ENCODE results near the gene SMAGP. TPM values are rescaled to one million over a fixed set of nuclear protein-coding genes. Genes with fewer than 3 reads are reported as not detected.

SMAGP gene
- total and polyA plus RNA-seq, 2 of the 13 experiments (the other 11 are each of a cell fraction or from before 2014, with no cell fraction given) = 9.2 TPM

DNA sequence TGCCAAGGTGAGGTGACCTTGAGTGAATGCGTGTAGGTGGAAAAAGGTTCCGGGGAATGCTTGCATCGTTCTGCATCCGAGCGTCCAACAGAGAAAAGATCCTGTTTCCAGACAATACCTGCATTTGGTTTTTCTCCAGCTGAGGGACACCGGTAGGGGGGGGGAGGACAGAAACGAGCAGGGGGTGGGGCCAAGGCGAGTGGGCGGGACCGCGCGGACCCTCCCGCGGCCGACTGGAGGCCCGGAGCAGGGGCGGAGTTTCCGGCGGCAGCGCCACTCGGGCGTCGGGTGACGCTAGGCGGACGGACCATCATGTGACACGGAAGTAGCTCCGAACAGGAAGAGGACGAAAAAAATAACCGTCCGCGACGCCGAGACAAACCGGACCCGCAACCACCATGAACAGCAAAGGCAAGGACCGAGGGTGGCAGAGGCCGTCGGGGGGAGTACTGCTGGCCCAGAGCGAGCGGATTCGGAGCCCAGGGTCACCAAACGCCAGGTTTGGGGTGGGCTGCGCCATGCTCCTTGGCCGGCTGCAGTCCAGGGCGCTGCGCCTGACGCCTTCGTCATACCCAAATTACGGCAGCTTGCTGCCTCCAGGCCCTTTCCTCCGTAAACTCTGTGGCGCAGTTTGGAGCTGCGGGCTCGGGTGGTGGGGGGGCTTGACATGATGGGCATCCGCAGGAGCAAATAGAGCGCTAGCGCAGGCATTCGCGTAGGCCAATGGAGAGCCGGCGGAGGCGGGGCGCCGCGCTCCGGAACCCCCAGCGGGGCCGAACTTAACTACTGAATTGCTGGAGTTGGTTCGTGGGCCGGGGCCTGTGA is 31.5 kb downstream of the SMAGP start, which contains the start of gene DAZAP2 (continued):
- TF ChIP-seq, protein P1, sequence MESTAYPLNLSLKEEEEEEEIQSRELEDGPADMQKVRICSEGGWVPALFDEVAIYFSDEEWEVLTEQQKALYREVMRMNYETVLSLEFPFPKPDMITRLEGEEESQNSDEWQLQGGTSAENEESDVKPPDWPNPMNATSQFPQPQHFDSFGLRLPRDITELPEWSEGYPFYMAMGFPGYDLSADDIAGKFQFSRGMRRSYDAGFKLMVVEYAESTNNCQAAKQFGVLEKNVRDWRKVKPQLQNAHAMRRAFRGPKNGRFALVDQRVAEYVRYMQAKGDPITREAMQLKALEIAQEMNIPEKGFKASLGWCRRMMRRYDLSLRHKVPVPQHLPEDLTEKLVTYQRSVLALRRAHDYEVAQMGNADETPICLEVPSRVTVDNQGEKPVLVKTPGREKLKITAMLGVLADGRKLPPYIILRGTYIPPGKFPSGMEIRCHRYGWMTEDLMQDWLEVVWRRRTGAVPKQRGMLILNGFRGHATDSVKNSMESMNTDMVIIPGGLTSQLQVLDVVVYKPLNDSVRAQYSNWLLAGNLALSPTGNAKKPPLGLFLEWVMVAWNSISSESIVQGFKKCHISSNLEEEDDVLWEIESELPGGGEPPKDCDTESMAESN (CRISPR knock-in tag; conservative IDR thresholded peaks at IDR 0.05) = peak; percentile 68; the same call in 1 of the 2 replicates
- peak; percentile 56; the same call in 1 of the 2 replicates for TF ChIP-seq FOXJ3 (CRISPR knock-in tag; IDR thresholded peaks at IDR 0.05; ENCODE audit: borderline replicate concordance)
- TF ChIP-seq, protein P2, sequence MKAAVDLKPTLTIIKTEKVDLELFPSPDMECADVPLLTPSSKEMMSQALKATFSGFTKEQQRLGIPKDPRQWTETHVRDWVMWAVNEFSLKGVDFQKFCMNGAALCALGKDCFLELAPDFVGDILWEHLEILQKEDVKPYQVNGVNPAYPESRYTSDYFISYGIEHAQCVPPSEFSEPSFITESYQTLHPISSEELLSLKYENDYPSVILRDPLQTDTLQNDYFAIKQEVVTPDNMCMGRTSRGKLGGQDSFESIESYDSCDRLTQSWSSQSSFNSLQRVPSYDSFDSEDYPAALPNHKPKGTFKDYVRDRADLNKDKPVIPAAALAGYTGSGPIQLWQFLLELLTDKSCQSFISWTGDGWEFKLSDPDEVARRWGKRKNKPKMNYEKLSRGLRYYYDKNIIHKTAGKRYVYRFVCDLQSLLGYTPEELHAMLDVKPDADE (CRISPR knock-in tag; IDR thresholded peaks at IDR 0.05) = peak; percentile 53; the same call in 1 of the 2 replicates
- peak; percentile 35; the same call in 1 of the 2 replicates for TF ChIP-seq ATF1 (CRISPR knock-in tag; IDR thresholded peaks at IDR 0.05)
- TF ChIP-seq HOXA5 (CRISPR knock-in tag; IDR thresholded peaks at IDR 0.05) = peak; percentile 87; the same call in 1 of the 2 replicates
- no peak for TF ChIP-seq MZF1 (CRISPR knock-in tag; IDR thresholded peaks at IDR 0.05; ENCODE audit: borderline replicate concordance)
- peak; percentile 69 for TF ChIP-seq REPIN1 (CRISPR knock-in tag; IDR thresholded peaks at IDR 0.05; ENCODE audit: borderline replicate concordance, low read depth)
- no peak for TF ChIP-seq PCBP2 (optimal IDR thresholded peaks at IDR 0.05; ENCODE audit: low read depth, low read length, poor library complexity, severe bottlenecking)
- 0 out of 2 replicates have a peak, but pooled peaks have one; percentile 81 for TF ChIP-seq ZNF180 (CRISPR knock-in tag; IDR thresholded peaks at IDR 0.05; ENCODE audit: borderline replicate concordance, low read depth)
- TF ChIP-seq HDAC2 (CRISPR knock-in tag; IDR thresholded peaks at IDR 0.05) = peak; percentile 45; the same call in 1 of the 2 replicates
- peak; percentile 78; the same call in 1 of the 2 replicates for TF ChIP-seq RFXAP (CRISPR knock-in tag; IDR thresholded peaks at IDR 0.05; ENCODE audit: borderline replicate concordance)
- TF ChIP-seq ZNF703 (CRISPR knock-in tag; IDR thresholded peaks at IDR 0.05; ENCODE audit: borderline replicate concordance) = 0 out of 2 replicates have a peak, but pooled peaks have one; percentile 19
- TF ChIP-seq, protein P3, sequence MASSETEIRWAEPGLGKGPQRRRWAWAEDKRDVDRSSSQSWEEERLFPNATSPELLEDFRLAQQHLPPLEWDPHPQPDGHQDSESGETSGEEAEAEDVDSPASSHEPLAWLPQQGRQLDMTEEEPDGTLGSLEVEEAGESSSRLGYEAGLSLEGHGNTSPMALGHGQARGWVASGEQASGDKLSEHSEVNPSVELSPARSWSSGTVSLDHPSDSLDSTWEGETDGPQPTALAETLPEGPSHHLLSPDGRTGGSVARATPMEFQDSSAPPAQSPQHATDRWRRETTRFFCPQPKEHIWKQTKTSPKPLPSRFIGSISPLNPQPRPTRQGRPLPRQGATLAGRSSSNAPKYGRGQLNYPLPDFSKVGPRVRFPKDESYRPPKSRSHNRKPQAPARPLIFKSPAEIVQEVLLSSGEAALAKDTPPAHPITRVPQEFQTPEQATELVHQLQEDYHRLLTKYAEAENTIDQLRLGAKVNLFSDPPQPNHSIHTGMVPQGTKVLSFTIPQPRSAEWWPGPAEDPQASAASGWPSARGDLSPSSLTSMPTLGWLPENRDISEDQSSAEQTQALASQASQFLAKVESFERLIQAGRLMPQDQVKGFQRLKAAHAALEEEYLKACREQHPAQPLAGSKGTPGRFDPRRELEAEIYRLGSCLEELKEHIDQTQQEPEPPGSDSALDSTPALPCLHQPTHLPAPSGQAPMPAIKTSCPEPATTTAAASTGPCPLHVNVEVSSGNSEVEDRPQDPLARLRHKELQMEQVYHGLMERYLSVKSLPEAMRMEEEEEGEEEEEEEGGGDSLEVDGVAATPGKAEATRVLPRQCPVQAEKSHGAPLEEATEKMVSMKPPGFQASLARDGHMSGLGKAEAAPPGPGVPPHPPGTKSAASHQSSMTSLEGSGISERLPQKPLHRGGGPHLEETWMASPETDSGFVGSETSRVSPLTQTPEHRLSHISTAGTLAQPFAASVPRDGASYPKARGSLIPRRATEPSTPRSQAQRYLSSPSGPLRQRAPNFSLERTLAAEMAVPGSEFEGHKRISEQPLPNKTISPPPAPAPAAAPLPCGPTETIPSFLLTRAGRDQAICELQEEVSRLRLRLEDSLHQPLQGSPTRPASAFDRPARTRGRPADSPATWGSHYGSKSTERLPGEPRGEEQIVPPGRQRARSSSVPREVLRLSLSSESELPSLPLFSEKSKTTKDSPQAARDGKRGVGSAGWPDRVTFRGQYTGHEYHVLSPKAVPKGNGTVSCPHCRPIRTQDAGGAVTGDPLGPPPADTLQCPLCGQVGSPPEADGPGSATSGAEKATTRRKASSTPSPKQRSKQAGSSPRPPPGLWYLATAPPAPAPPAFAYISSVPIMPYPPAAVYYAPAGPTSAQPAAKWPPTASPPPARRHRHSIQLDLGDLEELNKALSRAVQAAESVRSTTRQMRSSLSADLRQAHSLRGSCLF (CRISPR knock-in tag; IDR thresholded peaks at IDR 0.05; ENCODE audit: borderline replicate concordance) = no peak
- peak; percentile 97 for TF ChIP-seq ELF1 (CRISPR knock-in tag; IDR thresholded peaks at IDR 0.05)
- TF ChIP-seq IRF2 (CRISPR knock-in tag; IDR thresholded peaks at IDR 0.05) = peak; percentile 25; the same call in 1 of the 2 replicates
- peak; percentile 48; the same call in 1 of the 2 replicates for TF ChIP-seq CBFB (CRISPR knock-in tag; IDR thresholded peaks at IDR 0.05)
- TF ChIP-seq, protein P4, sequence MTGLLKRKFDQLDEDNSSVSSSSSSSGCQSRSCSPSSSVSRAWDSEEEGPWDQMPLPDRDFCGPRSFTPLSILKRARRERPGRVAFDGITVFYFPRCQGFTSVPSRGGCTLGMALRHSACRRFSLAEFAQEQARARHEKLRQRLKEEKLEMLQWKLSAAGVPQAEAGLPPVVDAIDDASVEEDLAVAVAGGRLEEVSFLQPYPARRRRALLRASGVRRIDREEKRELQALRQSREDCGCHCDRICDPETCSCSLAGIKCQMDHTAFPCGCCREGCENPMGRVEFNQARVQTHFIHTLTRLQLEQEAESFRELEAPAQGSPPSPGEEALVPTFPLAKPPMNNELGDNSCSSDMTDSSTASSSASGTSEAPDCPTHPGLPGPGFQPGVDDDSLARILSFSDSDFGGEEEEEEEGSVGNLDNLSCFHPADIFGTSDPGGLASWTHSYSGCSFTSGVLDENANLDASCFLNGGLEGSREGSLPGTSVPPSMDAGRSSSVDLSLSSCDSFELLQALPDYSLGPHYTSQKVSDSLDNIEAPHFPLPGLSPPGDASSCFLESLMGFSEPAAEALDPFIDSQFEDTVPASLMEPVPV (CRISPR knock-in tag; IDR thresholded peaks at IDR 0.05) = peak; percentile 12; the same call in 1 of the 2 replicates
- TF ChIP-seq SP4 (CRISPR knock-in tag; IDR thresholded peaks at IDR 0.05) = peak; percentile 90

Data from HepG2 (cell line).